Ovary (tissue), 3 donors: Measurements from ENCODE around the gene UPF3A.
"Not testable (repeated sequence)": the region's sequence is repeated elsewhere in the genome, so short reads cannot be mapped to it uniquely, and the experiment has no call there.

ENCODE experiments used
- CTCF ChIP-seq, 3 donors: fragments of 450-650 bp in 2 of 3; fragments of 200-600 bp in 1 of 3; IDR thresholded peaks; one replicate each; pipeline versions ENCODE4 v1.5.1 to v1.8.0; 2016 to 2022; ENCODE audit warnings: antibody characterized with exemption in 3 of 3, mild to moderate bottlenecking in 1 of 3
- EP300 ChIP-seq: sonication (generic); formaldehyde crosslinking; IDR thresholded peaks from one replicate; pipeline ENCODE4 v1.6.1; 2017; ENCODE audit warnings: antibody characterized with exemption
- POLR2A ChIP-seq: fragments of 450-650 bp; IDR thresholded peaks from one replicate; pipeline ENCODE4 v1.6.1; 2017; ENCODE audit warnings: antibody characterized with exemption, mild to moderate bottlenecking, moderate library complexity
- donor health status: DM: no; HTN: no; CAD: no.

- TF ChIP-seq CTCF (IDR thresholded peaks at IDR 0.05); POLR2A; EP300: not testable (repeated sequence)
These were observed 72.0 kb downstream of the UPF3A start for GRCh38 chr13:114353382-114353781.
